Measurements from ENCODE around the gene TBX15. TPM values are rescaled to one million over a fixed set of nuclear protein-coding genes. Genes with fewer than 3 reads are reported as not detected.

TBX15 gene
- total RNA-seq, 4 donors from 2014 or later: 0.14 to 0.32 TPM; not detected in 2

- H3K4me3 ChIP-seq: no peak overlapping the region
- H3K27me3 ChIP-seq: no peaks in the 10 kb centered on the region
- H3K27ac ChIP-seq: no peak overlapping the region
- in situ Hi-C loops (cut with MboI; ENCODE audit: low pct_ligation_motif_present in 1 of 4, low pct_unique_long_range_greater_than_20kb in 1 of 4, low sequenced_read_pairs in 3 of 4): no loop called here
- intact Hi-C loops (cut with DNase I; ENCODE audit: low total_unique reads): loop anchor here (5.0 kb wide), 1 partner anchor 304 kb away; no protein-coding TSS in a partner anchor
- H3K9me3 ChIP-seq: no peaks in the 10 kb centered on the region
- H3K4me1 ChIP-seq: no peaks in the 10 kb centered on the region
- H3K36me3 ChIP-seq: no peaks in the 10 kb centered on the region
- no peak for DNase-seq
- WGBS, 2 donors (ENCODE audit: low coverage in 1 of 2): 80 to 83% methylated on average over 2 of the region's 2 CpGs
- no peak for TF ChIP-seq CTCF (IDR thresholded peaks at IDR 0.05)
- no peak for TF ChIP-seq POLR2A (IDR thresholded peaks at IDR 0.05)
- no peak for TF ChIP-seq POLR2AphosphoS5 (IDR thresholded peaks at IDR 0.05)
- TF ChIP-seq EP300 (IDR thresholded peaks at IDR 0.05; ENCODE audit: low read depth): no peak
These were observed 36.7 kb downstream of the TBX15 start for GRCh38 chr1:118951270-118951936.

GRCh38 chr1:118949315-118949714 lies 38.8 kb downstream of the TBX15 start:
- Histone ChIP-seq H3K4me3 (no peak overlapping the region), H3K9me3 (no peaks in the 10 kb centered on the region), H3K36me3 (no peaks in the 10 kb centered on the region), H3K4me1 (no peaks in the 10 kb centered on the region), H3K27ac (no peak overlapping the region), H3K27me3 (no peaks in the 10 kb centered on the region)
- intact Hi-C loops (cut with DNase I; ENCODE audit: low total_unique reads) (no loop called here), in situ Hi-C loops (cut with MboI; ENCODE audit: low pct_ligation_motif_present in 1 of 4, low pct_unique_long_range_greater_than_20kb in 1 of 4, low sequenced_read_pairs in 3 of 4) (no loop called here)
- TF ChIP-seq EP300 (IDR thresholded peaks at IDR 0.05; ENCODE audit: low read depth): no peak
- no peak for TF ChIP-seq POLR2AphosphoS5 (IDR thresholded peaks at IDR 0.05)
- 62 to 84% methylated on average over 2 of the region's 2 CpGs for WGBS, 2 donors (ENCODE audit: low coverage in 1 of 2)
- no peak for DNase-seq

- in situ Hi-C loops (cut with MboI; ENCODE audit: low pct_ligation_motif_present in 1 of 4, low pct_unique_long_range_greater_than_20kb in 1 of 4, low sequenced_read_pairs in 3 of 4): no loop called here
- Histone ChIP-seq H3K36me3 (no peaks in the 10 kb centered on the region), H3K4me3 (no peak overlapping the region), H3K27ac (no peak overlapping the region), H3K27me3 (no peaks in the 10 kb centered on the region), H3K4me1 (no peaks in the 10 kb centered on the region), H3K9me3 (no peaks in the 10 kb centered on the region)
- intact Hi-C loops (cut with DNase I; ENCODE audit: low total_unique reads): no loop called here
- 60 to 79% methylated on average over 1 of the region's 1 CpG for WGBS, 2 donors (ENCODE audit: low coverage in 1 of 2)
- no peak for DNase-seq
- TF ChIP-seq CTCF (IDR thresholded peaks at IDR 0.05) (no peak), POLR2A (IDR thresholded peaks at IDR 0.05) (no peak), EP300 (IDR thresholded peaks at IDR 0.05; ENCODE audit: low read depth) (no peak), POLR2AphosphoS5 (IDR thresholded peaks at IDR 0.05) (no peak)
These were observed 39.3 kb downstream of the TBX15 start for GRCh38 chr1:118948846-118949245.

GRCh38 chr1:118948351-118948750 lies 39.8 kb downstream of the TBX15 start:
- Histone ChIP-seq H3K4me3 (no peak overlapping the region), H3K36me3 (no peaks in the 10 kb centered on the region), H3K27me3 (no peaks in the 10 kb centered on the region), H3K4me1 (no peaks in the 10 kb centered on the region), H3K9me3 (no peaks in the 10 kb centered on the region), H3K27ac (no peak overlapping the region)
- TF ChIP-seq POLR2A (IDR thresholded peaks at IDR 0.05) (no peak), EP300 (IDR thresholded peaks at IDR 0.05; ENCODE audit: low read depth) (no peak), POLR2AphosphoS5 (IDR thresholded peaks at IDR 0.05) (no peak), CTCF (IDR thresholded peaks at IDR 0.05) (no peak)
- no peak for DNase-seq
- in situ Hi-C loops (cut with MboI; ENCODE audit: low pct_ligation_motif_present in 1 of 4, low pct_unique_long_range_greater_than_20kb in 1 of 4, low sequenced_read_pairs in 3 of 4): no loop called here
- intact Hi-C loops (cut with DNase I; ENCODE audit: low total_unique reads): no loop called here

- no peaks in the 10 kb centered on the region for H3K4me1 ChIP-seq
- no peak for TF ChIP-seq POLR2A (IDR thresholded peaks at IDR 0.05)
- TF ChIP-seq POLR2AphosphoS5 (IDR thresholded peaks at IDR 0.05): no peak
- TF ChIP-seq EP300 (IDR thresholded peaks at IDR 0.05; ENCODE audit: low read depth): no peak
- no peak for TF ChIP-seq CTCF (IDR thresholded peaks at IDR 0.05)
- no peaks in the 10 kb centered on the region for H3K36me3 ChIP-seq
- intact Hi-C loops (cut with DNase I; ENCODE audit: low total_unique reads) (no loop called here), in situ Hi-C loops (cut with MboI; ENCODE audit: low pct_ligation_motif_present in 1 of 4, low pct_unique_long_range_greater_than_20kb in 1 of 4, low sequenced_read_pairs in 3 of 4) (no loop called here)
- no peaks in the 10 kb centered on the region for H3K27me3 ChIP-seq
- no peak for DNase-seq
- H3K9me3 ChIP-seq: no peaks in the 10 kb centered on the region
- H3K27ac ChIP-seq: no peak overlapping the region
- H3K4me3 ChIP-seq: no peak overlapping the region
- WGBS, 2 donors (ENCODE audit: low coverage in 1 of 2): 87% methylated on average over 2 of the region's 2 CpGs; no CpG with 5 or more reads in 1 of the 2 donors
These were observed 40.4 kb downstream of the TBX15 start for GRCh38 chr1:118947790-118948189.
